HG03342 (cell line): Measurements from ENCODE around the gene SLC52A1.
"Not testable (repeated sequence)": the region's sequence is repeated elsewhere in the genome, so short reads cannot be mapped to it uniquely, and the experiment has no call there.

Source experiments
- ATAC-seq: cut with Tn5 transposase; IDR thresholded peaks from one replicate; pipeline ENCODE4 v1.9.1; 2021; ENCODE audit warnings: mild to moderate bottlenecking, moderate library complexity; ENCODE audit not compliant: unreplicated experiment

Gene SLC52A1

DNA sequence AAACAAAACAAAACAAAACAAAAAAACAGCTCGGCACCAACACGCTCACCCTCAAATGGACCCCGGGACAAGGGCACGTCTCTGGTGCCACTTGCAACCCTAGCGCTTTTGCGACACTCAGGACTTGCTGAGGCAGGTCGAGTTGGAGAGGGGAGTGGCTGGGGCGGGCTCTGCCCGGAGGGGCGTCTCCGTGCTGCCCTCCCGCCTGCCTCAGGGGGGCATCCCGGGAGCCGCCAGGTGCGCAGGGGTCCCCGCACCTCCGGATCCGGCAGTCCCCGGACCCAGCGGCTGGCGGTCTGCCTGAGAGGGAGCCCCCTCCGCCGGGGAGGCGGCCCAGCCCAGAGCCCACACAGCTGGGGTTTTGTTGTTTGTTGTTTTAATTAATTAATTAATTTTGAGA lies at the start of gene SLC52A1:
Gene SLC52A1 (minus strand): TSS at position 112 of the 400 bp plus-strand sequence. CDS start 820 bp downstream, outside the sequence.
- no peak for ATAC-seq

DNA sequence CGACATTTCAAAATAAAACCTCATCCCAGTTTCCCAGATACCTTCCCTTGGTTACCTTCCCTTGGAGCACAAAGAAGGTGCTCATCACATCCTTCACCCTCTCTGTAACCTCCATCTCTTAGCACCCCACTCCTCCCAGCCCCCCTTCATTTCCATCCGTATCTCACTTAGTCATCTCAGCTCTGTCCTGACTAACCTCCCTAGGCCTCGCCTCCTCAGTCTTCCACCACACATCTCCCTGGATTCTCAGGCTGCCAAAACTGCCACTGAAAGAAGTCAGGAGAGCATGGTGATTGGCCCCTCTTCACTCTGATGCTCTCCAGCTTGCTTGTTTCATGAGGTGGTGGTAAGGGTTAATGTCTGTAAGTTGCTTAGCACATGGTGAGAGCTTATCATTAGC lies 45.4 kb upstream of the SLC52A1 start:
- no peak for ATAC-seq

DNA sequence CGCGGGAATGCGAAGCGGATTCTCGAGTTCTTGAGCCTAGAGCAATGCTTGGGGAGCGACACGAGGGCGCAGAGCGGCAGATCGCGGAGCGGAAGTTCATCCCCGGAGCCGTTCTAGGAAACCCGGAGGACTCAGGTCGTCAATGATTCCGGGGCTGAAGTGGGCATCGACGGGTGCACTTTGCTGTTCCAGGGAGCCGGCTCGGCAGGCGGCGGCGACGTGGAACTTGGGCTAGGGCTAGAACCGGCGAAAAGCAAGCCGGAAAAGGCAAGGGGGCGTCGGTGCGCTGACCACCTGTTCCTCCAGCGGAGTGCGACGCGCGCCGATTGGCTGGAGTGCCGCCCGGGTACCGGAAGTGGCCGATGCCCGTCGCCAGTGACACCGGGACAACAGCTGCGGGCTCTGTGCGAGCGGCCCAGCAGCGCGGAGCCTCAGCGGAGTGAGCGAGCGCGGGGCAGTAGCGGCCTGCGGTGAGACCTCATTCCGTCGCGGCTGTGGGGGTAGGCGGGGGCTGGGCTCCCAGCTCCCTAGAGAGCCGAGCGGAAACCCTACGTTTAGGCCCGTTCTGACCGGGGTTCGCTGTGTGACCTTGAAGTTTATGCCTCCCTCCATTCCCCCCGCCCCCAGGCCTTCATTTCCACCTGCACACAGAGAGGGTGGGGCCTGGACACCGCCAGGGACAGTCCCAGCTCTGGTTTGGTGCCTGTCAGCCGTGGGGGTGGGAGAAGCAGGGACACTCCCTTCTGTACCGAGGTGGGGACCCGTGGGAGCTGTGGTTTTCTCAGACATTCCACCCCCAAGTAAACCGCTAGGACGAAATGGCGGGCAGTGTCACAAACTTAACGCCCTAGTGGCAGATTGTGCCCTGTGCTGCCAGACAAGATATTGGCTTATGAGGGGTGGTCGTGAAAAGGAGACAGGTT lies 43.1 kb upstream of the SLC52A1 start, which contains the start of gene ZFP3:
Gene ZFP3 (plus strand): TSS at position 362 of the 923 bp plus-strand sequence. CDS start 13,038 bp downstream, outside the sequence.
- ATAC-seq: peak; percentile 84

DNA sequence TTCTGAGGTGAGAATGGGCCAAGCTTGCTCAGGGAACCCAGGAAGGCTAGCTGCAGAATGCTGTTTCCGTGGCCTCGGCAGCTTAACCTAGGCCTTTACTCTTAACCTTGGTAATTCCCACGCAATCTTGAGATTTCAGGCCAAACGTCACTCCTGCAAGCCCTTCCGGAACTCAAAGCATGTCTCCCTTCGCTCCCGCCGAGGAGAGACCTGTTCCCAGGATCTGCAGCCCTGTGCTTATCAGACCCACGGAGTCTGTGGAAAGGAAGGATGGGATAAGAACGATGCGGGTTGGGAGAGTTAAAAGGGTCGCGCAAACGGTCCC lies 42.5 kb upstream of the SLC52A1 start:
- ATAC-seq: no peak

DNA sequence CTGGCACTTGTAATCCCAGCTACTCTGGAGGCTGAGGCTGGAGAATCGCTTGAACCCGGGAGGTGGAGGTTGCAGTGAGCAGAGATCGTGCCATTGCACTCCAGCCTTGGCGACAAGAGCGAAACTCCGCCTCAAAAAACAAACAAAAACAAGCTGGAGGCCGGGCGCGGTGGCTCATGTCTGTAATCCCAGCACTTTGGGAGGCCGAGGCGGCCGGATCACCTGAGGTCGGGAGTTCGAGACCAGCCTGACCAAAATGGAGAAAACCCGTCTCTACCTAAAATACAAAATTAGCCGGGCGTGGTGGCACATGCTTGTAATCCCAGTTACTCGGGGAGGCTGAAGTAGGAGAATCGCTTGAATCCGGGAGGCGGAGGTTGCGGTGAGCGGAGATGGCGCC lies 42.0 kb upstream of the SLC52A1 start:
- not testable (repeated sequence) for ATAC-seq

DNA sequence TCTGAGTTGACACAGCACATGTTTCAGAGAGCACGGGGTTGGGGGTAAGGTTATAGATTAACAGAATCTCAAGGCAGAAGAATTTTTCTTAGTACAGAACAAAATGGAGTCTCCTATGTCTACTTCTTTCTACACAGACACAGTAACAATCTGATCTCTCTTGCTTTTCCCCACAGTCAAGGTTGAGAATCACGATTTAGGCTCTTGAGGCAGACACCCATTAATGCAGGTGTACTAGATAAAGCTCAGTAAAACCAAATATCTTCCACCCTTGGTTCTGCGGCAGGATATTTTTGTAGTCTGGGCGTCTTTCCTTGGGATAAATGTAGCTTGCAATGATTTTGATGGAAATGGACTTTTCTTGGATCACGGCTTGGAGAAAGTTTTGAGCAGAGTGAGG lies 40.2 kb upstream of the SLC52A1 start:
- ATAC-seq: not testable (repeated sequence)

DNA sequence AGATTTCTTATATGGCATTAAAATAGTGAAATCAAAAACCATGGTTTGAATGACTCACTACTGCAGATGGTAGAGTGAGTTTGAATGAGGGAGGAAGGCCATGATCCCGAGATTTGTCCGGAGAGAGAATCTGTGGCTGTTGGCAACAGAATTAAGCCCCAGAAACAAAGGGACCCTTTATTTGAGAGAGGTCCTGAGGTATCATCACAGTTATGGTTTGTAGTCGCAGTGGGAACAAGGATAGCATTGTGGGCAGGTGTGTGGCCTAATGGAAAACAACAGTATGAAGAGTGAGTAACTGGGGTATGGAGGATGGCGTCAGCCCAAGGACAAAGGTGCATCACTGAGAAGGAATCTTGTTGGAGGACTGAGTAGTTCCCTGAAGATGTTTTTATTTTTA lies 34.5 kb upstream of the SLC52A1 start:
- ATAC-seq: no peak

DNA sequence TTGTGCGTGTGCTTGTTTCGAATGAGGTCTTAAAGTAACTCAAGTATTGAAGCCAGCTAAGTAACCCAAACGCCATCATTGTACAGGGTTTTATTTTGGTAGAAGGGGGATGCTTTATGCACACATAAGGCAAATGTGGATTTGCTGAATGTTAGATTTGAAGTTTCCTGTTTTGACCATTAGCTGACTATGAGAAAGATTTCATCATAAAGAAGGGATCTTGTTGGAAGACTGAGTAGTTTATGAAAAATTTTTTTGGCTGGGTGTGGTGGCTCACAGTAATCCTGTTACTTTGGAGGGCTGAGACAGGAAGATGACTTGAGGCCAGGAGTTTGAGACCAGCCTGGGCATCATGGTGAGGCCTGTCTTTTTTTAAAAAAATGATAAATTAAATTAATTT lies 33.0 kb upstream of the SLC52A1 start:
- no peak for ATAC-seq

DNA sequence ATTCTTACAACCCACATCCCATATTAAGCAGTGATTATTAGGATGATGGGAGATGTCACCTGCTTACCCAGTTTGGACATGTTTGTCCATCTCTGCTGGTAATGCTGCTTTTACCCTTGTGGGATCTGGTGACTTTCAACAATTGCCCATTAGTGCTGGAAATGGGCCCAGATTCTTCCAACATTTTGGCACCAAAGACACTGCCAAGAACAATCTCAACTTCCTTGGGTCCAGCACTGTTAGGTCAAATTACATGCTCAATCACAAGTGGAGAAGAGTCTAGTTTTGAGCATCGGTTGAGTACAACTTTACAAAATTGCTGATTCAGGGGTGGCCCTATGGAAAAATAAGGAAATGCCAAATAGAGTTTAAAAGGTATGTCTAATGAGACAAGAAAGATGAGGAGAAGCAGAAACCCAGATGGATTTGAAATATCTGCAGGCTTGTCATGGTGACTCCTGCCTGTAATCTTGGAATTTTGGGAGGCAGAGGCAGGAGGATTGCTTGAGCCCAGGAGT lies 30.1 kb upstream of the SLC52A1 start:
- ATAC-seq: no peak

DNA sequence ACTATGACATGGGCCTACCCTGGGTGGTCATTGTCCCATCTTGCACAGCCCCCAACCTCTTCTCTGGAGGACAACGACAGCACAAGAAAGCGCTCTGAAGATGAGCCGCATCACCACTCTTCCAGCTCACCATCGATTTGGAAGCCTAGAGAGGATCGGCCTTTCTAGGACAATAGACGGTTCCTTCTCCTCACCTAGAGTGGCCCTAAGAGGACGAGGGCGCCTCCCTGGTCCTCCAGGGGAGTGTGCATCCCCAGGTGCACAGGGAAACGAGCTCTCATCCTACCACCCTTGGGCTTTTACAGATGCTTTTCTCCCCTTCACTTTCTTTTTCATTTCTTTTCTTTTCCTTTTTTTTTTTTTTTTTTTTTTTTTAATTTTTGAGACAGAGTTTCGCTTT lies 20.3 kb upstream of the SLC52A1 start:
- ATAC-seq: no peak

DNA sequence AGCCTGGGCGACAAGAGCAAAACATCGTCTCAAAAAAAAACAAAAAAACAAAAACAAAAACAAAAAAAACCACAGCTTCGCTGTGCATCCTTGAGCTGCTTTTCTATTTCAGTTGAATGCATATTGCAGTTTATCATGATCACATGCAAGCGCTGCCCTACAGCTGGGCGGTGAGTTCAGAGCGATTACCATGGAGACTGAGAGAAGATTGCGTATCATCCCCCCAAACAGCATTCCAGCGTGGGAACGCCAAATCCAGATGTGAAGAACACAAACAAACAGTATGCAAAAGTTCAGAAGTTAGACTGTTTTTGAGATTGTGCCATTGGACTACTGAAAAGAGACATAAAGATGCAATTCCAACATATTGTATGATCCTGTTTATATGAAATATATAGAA lies 15.1 kb upstream of the SLC52A1 start:
- no peak for ATAC-seq

DNA sequence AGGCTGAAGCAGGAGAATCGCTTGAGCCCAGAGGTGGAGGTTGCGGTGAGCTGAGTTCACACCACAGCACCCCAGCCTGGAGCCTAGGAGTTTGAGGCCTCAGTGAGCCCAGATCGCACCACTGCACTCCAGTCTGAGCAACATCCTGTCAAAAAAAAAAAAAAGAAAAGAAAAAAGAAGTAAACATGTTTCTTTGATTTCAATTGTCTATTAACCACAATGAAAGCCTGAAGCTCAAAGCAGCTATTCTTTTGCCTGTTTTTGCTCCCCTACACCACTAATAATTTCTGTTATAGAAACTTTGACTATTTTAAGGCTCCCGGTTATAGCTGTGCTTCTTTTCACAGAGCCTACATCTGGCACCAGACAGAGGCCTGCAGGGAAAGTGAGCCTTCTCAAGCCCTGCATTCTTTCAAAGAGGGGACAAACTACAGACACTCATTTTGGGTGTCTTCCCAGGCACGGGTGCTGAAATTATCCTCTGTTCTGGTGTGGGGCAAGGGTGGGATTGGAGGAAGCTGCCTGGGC lies 14.2 kb upstream of the SLC52A1 start:
- no peak for ATAC-seq

DNA sequence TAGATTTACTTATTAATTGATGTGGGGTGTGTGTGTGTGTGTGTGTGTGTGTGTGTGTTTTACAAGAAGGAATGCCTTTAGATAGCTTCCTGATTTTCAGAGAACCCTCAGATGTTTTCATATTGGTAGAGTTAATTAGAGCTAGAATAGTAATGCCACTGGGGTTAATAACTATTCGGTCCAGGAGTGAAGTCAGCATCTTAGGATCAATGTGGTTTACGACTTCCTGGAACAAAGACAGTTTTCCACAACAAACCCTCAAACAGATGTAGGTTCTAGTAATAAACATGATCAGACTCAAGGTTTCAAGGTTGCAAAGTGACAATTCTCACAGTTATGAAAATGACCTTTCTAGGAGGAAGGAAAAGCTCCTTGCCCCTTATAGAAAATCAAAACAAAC lies 12.2 kb upstream of the SLC52A1 start:
- ATAC-seq: no peak

DNA sequence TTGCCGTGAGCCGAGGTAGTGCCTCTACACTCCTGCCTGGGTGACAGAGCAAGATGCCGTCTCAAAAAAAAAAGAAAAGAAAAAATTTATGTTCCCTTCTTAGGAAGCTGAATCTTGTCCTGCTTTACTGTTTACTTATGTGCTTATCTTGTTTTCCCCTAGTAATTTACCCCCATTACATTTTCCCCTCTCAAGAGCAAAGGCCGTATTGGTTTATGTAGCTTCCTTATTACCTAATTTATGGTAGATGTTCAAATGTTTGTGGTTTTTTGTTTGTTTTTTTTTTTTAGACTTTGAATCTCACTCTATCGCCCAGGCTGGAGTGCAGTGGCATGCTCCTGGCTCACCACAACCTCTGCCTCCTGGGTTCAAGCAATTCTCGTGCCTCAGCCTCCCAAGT lies 10.3 kb upstream of the SLC52A1 start:
- ATAC-seq: no peak

DNA sequence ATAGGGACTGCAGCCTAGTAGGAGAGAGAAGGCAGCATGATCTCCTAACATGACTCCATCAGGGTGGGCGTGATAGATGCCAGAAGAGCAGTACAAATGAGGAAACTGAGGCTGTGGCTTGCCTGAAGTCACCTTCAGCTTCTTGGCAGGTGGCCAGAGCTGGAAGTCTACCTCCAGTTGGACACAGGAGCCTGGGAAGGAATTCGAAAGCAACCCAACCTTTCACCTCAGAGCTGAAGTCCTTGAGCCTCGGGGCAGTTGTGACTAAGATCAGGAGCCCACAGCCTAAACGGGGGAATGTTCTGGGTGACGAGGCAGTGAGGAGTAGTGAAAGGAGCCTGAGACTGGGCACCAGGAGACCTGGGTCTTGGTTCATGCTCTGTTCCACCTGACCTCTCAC lies 9.4 kb upstream of the SLC52A1 start:
- ATAC-seq: no peak

DNA sequence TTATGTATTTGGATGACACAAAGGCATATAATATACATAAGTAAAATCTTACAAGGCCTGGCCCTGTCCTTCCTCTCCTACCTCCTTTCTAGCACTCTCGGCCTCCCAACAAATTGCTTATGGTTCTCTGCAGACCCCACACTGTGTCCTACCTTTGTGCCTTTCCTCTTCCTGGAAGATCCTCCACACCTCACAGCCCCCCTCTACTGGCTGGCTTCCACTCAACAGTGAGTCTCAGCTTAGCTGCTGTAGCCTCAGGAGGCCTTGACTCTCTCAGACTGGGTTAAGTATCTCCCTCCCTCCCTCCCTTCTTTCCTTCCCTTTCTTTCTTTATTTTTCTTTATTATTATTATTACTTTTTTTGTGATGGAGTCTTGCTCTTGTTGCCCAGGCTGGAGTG lies 8.3 kb upstream of the SLC52A1 start:
- ATAC-seq: no peak

DNA sequence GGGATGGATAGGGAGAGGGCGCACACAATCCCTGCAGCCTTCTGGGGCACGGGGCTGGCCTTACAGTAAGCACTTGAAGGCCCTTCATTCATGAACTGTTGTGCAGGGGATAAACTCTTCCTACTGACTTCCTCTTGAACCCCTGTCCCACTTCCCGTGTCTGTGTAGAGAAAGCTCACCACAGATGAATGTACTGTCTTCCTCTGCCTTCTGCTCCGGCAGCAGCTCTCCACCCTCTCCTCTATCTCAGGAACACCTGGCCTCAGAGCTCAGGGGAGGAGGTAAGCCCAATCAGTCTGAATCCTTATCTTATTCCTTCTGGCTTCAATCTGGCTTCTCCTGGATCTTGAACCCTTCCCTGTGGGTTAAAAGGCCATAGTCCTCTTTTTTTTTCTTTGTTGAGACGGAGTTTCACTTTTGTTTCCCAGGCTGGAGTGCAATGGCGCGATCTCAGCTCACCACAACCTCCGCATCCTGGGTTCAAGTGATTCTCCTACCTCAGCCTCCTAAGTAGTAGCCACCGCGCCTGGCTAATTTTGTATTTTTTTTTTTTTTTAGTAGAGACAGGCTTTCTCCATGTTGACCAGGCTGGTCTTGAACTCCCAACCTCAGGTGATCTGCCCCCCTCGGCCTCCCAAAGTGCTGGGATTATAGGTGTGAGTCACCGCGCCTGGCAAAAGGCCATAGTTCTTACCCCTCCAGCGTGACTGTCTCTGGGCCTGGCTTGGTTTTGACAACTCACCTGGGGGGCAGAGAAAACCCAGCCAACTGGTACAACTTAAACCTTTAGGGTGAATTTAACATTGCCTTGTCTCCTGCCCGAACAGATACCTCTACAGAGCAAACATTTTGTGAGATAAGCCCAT lies 7.2 kb upstream of the SLC52A1 start:
- no peak for ATAC-seq

DNA sequence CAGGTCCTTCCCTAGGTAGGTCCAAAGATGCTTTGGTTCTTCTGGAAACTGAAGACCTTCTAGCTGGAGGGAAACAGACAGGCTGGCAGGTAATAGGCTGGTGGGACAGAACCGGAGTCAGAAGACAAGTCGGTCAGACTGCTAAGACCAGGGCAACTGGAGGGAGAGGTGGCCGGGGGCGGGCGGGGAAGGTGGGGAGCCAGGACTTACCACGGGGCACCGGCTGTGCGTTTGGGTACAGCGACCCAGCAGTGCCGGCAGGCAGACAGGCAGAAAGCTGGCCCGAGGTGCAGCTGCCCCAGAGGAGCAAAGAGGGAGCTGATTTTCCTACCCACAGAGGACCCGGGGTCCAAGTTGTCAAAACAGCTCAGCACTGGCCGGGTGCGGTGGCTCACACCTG lies 575 bp downstream of the SLC52A1 start:
- no peak for ATAC-seq

DNA sequence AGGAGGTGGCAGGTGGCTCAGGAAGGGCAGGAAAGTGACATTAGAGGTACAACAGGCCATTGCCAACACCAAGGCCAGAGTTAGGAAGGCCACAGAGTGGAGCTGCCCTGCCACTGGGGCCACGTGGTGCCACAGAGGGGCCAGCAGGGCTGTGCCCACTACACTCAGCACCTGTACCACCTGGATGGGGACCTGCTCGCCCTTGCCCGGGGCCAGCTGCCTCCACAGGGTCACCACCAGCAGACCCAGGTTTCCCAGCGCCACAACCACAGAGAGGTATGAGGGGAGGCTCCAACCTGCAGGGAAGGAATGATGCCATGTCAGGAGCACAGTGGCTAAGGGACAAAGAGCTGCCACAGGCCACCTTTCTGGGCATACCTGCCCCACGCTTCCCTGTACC lies 1.2 kb downstream of the SLC52A1 start:
- ATAC-seq: no peak

DNA sequence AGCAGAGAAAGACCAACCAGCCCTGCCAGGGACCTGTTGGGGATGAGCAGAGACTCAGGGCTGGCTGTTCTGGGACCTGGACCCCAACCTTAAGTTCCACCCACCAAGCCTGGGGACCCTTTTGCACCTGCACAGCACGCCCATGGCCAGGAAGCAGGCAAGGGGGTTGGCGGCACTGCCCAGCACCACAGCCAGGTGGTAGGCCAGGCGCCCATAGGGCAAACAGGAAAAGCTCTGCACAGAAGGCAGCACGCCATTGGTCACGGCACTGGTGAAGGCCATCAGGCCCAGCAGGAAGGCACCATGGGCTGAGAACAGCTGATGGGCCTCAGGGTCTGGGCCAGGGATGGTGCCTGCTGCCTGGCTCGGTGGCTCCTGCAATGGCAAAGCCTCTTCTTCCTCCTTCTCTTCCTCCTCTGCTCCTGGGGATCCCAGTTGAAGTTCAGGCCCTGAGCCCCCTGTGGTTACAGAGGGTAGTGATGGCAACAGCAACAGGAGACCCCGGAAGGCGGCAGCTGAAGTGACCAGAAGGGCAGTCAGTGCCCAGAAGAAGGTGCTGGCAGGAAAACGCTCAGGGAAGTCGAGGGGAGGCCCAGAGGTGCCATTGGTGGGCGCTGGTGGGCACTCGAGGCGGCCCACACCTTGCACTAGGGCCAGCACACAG lies 1.7 kb downstream of the SLC52A1 start:
- no peak for ATAC-seq

DNA sequence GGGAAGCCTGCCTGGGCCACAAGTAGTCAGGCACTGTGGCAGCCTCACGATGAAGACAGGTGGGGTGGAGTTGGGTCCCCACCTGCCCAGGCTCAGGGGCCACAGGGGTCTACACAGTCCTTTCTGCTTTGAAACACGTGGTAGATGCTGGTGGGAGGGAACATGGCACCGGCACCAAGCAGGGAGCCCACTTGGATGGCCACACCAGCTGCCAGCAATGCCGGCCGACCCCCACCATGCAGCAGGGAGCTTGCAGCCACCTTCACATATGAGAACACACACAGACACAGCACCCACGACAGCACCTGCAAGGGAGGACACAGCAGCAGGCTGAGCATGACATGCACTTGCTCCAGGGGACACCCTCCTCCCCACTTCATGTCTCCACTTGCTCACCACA lies 2.4 kb downstream of the SLC52A1 start:
- ATAC-seq: no peak
